Jurkat, Clone E6-1 (cell line): ENCODE data around the gene SERTAD1. TPM values are rescaled to one million over a fixed set of nuclear protein-coding genes. Genes with fewer than 3 reads are reported as not detected.
"Not testable (repeated sequence)": the region's sequence is repeated elsewhere in the genome, so short reads cannot be mapped to it uniquely, and the experiment has no call there.

Experiments
- DNase-seq: peaks from one replicate; pipeline ENCODE4 v3.0.0-alpha.2; 2011; ENCODE audit warnings: low read depth, low spot score
- H3K4me3 ChIP-seq: 2 replicates; pipeline ENCODE4 v1.5.1; 2011; ENCODE audit warnings: mild to moderate bottlenecking, low read length, control low read depth, moderate library complexity
- polyA plus RNA-seq: library from polyadenylated mRNA; unstranded; fragments of >200 nt; gene quantifications from one replicate; pipeline ENCODE4 v1.2.1, GENCODE V29; 2012; ENCODE audit warnings: missing spikeins; ENCODE audit not compliant: insufficient read length, insufficient read depth

Gene SERTAD1, protein sequence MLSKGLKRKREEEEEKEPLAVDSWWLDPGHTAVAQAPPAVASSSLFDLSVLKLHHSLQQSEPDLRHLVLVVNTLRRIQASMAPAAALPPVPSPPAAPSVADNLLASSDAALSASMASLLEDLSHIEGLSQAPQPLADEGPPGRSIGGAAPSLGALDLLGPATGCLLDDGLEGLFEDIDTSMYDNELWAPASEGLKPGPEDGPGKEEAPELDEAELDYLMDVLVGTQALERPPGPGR
- 2.6 TPM for polyA plus RNA-seq

DNA sequence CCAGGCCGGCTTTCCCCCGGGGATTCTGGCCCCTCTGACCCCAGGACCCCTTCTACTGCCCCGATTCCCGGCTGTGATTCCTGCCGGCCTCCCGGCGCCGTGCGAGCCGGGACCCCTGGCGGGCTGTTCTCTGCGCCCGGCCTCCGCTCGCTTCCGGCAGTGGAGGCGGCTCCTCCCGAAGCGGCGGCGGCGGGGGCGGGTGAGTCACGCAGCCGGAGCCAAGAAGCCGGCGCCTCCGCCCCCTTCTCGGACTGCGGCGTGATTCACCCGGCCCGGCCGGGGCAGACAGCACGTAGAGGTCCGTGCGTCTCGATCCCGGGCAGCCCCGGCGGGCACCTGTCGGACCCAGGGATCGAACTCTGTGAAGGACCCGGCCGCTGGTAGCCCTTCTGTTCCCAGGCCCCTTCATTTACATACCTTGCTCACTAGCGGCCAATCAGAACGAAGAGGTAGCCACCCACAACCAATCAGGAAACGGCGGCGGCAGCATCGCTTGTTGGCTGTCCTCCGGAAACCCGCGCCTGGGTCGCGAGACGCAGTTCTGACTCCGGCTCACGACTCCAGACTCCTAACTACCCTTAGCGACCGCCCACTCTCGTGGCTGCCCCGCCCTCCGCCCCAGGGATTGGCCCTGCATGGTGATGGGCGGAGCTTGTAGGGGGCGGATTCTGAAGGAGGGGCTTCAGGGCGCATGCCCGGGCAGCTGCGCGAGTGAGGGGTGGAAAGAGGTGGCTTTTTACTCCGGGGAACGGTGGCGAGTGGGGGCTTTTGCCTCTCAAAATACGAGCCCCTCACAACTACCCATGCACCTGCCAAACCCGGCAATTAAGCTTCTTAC is at the start of gene SERTAD1:
TSS of gene SERTAD1 (minus strand) at position 543 of the 838 bp plus-strand sequence. CDS start 2,446 bp downstream, outside the sequence.
- peak within 1 kb of the TSS; percentile 73 for H3K4me3 ChIP-seq
- peak; percentile 99 for DNase-seq

DNA sequence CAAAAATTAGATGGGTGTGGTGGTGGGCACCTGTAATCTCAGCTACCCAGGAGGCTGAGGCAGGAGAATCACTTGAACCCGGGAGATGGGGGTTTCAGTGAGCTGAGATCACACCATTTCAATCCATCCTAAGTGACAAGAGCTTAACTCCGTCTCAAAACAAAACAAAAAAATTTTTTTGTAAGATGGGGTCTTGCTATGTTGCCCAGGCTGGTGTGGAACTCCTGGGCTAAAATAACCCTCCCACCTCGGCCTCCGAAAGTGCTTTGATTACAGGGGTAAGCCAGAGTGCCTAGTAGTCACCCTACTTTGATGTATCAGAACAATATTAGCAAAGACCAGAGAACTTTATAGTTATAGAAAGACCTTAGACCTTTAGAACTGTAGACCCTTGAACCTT is 48.9 kb upstream of the SERTAD1 start:
- no peak for DNase-seq
- H3K4me3 ChIP-seq, result no peak overlapping the region

DNA sequence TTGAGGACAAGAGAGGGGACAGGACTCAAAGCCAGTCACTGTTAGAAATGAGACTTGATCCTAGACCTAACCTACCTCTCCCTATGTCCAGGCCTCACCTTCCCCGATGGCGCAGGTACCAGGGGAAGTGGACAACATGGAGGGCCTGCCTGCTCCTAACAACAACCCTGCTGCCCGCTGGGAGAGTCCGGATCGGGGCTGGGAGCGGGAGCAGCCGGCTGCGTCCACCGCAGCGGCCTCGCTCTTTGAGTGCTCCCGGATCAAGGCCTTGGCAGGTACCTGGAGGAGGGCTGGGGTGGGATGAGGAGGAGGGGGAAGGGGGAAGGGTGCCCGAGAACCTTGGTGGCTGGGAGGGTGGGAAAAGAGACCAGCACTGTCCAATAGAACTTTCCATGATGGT is 46.7 kb upstream of the SERTAD1 start:
- no peak for DNase-seq
- no peak overlapping the region for H3K4me3 ChIP-seq

DNA sequence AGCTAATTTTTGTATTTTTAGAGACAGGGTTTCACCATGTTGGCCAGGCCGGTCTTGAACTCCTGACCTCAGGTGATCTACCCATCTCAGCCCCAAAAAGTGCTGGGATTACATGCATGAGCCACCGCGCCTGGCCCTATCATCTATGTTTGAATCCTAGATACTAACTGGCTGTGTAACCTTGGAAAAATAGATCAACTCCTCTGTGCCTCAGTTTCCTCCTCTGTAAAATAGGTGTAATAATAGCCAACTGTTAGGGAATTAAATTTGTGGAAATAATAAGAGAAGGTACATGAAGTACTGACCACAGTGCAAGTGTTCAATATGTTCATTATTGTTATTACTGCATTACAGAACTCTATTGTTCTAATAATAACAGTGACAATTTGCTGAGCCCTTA is 45.3 kb upstream of the SERTAD1 start:
- DNase-seq, result no peak
- no peak overlapping the region for H3K4me3 ChIP-seq

DNA sequence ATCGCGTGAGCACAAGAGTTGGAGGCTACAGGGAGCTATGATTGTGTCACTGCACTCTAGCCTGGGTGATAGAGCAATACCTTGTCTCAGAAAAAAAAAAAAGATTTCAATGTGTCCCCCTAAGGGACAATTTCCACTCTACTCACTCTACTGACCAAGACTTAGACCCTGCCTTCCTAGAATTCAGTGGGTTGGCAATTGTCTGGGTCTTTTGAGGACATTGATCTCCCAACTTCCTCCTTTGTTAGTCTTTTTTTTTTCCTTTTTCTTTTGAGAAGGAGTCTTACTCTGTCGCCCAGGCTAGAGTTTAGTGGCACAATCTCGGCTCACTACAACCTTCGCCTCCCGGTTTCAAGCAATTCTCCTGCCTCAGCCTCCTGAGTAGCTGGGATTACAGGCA is 43.2 kb upstream of the SERTAD1 start:
- DNase-seq, result no peak

DNA sequence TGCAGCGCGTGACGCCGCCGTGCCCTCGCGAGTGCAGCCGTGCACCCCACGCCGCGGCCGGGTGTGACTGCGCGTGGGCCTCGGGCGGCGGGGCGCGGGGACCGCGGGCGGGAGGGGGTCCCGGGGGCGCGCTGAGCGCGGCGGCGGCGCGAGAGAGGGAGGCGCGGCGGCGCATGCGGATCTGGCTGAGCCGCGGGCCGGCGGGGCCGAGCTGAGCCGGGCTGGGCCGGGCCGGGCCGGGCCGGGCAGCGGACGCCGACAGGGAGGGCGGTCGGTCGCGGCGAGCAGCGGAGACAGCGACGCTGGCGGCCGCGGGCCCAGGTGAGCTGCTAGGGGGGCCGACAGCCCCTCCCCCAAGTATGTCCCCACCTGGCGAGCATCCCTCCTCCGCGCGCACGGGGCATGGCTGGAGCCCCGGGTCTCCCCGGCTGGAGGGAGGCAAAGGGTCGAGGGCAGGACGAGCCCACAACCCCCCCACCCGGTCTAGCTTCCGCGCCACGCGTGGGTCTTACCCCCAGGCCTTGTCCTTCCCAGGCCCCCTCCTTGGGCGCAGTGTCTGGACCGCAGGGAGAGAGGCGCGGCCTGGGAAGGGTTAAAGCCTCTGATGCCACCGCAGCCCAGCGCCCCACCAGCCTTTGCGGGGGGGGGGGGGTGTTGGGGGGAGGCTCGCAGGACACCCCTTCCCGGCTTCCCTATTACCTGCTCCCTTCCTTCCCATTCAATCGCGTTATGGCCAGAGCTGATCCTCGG is 41.4 kb upstream of the SERTAD1 start, which contains the start of gene SPTBN4:
TSS of gene SPTBN4 (plus strand) at position 17 of the 750 bp plus-strand sequence. CDS start 5,621 bp downstream, outside the sequence.
- peak within 1 kb of the TSS; percentile 60 for H3K4me3 ChIP-seq
- no peak for DNase-seq

More for the DNA sequence above, 43.2 kb upstream of the SERTAD1 start:
- H3K4me3 ChIP-seq, result no peak overlapping the region

DNA sequence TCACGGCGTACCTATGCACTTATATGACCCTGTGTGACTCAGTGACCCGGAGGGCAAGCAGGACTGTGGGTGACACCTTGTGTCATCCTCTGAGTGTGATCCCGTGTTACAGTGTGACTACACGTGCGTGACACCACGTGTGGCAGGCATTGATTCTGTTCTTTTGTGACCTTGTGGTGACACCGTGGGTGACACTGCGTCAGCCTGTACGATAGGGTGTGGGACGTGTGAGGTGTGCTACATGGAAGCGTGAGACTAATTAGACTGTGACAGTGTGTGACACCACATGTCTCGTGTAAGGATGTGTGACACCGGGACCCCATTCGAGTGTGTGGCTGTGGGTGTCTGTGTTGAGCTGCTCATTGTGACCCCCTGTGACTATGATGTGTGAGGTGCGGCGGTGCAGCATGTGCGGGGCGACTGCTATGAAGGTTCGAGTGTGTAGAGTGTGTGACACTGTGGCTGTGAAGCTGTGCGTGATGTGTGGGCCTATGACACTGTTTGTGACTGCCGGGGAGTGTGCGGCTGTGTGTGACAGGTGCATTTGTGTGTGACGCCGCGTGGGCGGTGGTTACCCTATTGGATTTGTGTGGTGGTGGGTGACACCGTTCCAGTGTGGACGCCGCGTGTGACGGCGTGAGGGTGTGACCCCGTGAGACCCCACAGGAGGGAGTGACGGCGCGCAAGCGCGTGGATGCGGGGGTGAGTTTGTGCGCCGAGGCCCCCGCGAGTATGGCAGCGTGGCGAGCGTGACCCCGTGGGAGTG is 40.6 kb upstream of the SERTAD1 start:
- H3K4me3 ChIP-seq, result peak overlapping the region; percentile 60
- no peak for DNase-seq

DNA sequence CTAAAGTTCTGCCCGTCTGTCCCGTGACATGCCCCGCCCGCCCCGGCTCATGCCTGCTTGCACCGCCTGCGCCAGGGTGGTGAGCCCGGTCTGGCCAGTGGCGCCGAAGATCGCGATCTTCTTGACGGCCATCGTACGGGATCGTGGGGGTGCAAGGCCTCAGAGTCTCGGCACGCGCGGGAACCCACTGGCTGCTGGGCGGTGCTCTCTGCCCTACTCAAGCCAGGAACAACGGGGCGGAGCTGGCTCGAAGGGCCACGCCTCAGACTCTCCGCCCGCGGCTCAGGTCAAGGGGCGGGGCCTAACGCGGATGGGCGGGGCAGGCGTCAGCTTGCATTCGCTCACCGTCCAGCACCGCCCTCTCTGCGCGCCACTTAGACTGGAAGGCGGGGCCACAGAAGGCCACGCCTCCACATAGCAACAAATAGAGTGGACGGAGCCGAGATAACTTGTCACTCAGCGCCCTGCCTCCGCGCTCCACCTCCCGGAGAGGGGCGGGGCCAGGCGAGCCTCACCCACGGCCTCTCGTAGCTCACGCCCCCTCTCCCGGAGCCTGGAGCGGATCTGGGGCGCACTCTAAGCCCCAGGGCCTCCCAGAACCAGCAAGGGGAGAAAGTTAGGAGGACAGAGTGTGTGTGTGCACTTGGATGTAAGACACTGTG is 39.9 kb upstream of the SERTAD1 start, which contains the start of gene BLVRB:
TSS of gene BLVRB (minus strand) at position 189 of the 662 bp plus-strand sequence. CDS start at position 132, 57 bp downstream.
- H3K4me3 ChIP-seq, result peak within 1 kb of the TSS; percentile 66
- peak; percentile 98 for DNase-seq

DNA sequence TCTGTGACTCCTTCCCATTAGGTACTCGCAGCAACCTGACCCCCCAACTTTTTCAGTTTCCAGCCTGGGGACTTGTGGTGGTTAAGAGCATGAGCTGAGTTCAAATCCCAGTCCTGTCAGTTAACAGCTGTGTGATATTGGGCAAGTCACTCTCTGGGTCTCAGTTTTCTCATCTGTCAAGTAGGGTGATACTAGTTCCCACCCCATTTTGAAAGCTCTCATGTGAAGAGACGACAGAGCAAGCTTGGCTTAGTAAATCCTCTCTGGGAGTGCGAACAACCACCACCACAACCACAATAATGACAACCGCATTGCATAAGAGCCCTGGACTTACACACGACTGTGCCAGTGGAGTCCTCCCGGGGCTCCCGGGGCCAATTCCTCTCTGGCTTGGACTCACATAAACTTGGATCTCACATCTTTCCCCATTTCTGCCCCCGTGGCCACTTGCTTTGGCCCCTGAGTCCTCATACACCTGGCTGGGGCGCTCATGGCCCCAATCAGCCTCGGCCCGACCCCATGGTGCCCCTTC is 39.3 kb upstream of the SERTAD1 start:
- DNase-seq, result no peak
- H3K4me3 ChIP-seq, result peak overlapping the region; percentile 66

DNA sequence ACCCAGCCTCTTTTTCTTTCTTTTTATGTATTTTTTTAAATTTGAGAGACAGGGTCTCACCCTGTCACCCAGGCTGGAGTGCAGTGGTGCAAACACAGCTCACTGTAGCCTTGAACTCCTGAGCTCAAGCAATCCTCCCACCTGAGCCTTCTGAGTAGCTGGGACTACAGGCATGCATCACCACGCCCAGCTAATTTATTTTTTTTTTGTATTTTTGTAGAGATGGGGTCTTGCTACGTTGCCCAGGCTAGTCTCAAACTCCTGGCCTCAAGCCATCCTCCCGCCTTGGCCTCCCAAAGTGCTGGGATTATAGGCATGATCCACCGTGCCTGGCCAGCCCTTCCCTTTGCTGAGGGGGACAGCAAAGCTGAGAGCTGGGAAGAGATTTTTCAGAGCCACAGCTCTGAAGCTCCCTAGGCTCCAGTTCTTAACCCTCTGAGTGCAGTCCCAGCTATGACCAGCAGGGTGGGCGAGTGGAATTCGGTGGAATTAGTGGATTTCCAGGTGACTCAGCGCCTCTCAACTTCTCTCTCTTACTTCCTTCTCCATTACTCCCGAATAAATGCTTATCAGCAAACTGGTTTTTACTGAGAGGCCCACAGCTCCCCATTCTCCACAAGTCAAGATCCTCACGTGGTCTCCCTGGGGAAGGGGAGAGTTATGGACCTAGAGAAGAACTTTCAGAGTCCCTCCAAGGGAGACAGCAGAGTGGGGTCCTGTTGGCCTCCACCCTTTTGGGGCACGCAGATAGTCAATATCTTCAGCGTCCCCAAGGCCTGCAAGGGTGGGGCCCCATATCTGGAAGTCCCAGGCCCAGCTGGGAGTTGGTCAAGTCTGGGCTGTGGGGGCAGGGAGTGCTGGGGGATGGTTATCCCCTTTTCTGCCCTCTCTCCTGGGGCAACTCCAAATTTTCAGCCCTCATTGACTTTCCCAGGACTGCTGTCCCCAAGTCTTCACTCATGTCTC is 38.5 kb upstream of the SERTAD1 start:
- DNase-seq, result peak; percentile 61
- H3K4me3 ChIP-seq, result peak overlapping the region; percentile 66

DNA sequence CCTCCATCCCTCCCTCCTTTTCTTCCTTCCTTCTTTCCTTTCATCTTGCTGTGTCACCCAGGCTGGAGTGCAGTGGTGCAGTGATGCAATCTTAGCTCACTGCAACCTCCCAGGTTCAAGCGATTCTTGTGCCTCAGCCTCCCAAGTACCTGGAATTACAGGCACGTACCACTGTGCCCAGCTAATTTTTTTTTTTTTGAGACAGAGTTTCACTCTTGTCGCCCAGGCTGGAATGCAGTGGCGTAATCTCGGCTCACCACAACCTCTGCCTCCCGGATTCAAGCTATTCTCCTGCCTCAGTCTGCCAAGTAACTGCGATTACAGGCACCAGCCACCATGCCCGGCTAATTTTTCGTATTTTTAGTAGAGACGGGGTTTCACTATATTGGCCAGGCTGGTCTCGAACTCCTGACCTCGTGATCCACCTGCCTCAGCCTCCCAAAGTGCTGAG is 37.8 kb upstream of the SERTAD1 start:
- not testable (repeated sequence) for H3K4me3 ChIP-seq, DNase-seq

DNA sequence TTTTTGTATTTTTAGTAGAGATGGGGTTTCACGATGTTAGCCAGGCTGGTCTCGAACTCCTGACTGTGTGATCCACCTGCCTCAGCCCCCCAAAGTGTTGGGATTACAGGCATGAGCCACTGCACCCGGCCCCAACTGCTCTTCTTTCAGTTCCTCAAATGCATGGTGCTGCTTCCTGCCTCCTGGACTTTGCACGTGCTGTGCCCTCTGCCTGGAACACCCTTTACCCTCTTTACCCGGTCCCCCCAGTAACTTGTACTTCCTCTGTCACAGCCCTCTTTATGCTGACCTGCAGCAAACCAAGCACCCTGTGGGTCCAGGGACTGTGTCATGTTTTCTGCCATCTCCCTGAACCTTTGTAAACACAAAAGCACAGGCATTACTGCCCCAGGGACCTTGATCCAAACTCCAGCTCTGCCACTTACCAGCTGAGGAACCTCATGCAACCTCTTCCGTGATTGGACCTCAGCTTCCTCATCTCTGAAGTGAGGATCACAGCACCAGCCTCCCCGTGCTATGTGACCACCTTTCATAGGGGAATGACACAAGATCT is 36.0 kb upstream of the SERTAD1 start:
- no peak overlapping the region for H3K4me3 ChIP-seq
- no peak for DNase-seq

DNA sequence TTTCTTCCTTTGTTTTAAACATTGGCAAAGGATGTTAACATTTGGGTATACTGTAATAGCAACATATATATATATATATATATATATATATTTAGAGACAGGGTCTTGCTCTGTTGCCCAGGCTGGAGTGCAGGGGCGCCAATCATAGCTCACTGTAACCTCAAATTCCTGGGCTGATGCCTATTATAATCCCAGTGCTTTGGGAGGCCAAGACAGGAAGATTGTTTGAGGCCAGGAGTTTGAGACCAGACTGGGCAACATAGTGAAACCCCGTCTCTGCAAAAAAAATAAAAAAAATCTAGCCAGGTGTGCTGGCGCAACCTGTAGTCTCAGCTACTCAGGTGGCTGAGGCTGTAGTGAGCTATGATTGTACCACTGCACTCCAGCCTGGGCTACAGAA is 34.4 kb upstream of the SERTAD1 start:
- no peak overlapping the region for H3K4me3 ChIP-seq
- DNase-seq, result no peak

DNA sequence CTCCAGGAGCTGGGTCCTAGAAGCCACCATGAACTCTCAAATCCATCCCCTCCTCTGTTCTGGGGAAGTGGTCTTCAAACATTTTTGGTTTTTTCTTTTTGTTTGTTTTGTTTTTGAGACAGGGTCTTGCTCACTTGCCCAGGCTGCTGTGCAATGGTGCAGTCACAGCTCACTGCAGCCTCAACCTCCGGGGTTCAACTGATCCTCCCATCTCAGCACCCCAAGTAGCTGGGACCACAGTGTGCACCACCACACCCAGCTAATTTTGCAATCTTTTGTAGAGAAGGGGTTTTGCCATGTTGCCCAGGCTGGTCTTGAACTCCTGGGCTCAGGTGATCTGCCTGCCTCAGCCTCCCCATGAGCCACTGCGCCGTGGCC is 32.8 kb upstream of the SERTAD1 start:
- DNase-seq, result no peak

DNA sequence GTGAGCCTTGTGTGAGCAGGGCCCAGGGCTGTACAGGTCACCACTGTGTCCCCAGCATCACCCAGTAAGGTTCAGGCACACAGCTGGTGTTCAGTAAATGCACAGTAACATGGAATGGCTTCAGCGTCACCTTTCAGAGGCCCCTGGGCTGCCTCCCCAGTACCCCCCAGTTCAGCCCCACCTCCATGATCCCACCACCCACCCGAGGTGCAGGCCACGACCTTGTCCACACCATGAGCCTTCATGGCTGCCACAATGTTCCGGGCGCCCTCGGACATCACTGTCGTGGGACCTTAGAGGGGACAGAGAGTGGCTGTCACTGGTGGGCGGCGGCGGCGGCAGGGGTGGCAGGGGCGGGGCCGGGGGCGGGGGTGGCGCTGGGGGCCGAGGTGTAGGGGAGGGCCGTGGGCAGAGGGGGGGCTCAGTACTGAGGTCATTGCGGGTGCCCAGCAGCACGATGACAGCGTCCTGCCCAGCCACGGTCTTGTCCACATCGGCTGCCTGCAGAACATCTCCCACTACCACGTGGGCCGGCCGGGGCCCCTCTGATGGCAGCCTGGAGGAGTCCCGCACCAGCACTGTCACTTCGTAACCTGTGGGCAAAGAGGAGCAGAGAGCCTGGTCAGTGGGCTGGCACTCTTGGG is 32.3 kb upstream of the SERTAD1 start:
- DNase-seq, result no peak

More for the DNA sequence above, 32.8 kb upstream of the SERTAD1 start:
- no peak overlapping the region for H3K4me3 ChIP-seq

DNA sequence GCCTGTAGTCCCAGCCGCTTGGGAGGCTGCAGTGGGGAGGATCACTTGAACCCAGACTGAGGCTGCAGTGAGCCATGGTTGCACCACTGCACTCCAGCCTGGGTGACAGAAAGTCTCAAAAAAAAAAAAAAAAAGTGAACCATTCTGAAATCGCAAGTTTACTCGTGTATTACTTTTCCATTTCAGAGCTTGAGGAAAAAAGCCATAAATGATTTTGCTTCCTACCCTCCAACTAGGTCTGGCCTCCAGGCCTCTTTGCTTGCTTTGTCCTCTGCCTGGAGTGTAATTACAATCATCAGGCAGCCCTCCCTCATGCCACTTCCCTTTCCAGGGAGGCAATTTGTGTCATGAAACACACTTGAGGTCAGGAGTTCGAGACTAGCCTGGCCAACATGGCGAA is 31.3 kb upstream of the SERTAD1 start:
- DNase-seq, result no peak

More for the DNA sequence above, 32.3 kb upstream of the SERTAD1 start:
- H3K4me3 ChIP-seq, result no peak overlapping the region

More for the DNA sequence above, 31.3 kb upstream of the SERTAD1 start:
- no peak overlapping the region for H3K4me3 ChIP-seq
